Hematopoietic multipotent progenitor cell treated with erythropoietin and hydrocortisone succinate and interleukin-3 and kit ligand, for 15 days (in vitro differentiated cells): ENCODE data around the gene TMEM145.
"Not testable (repeated sequence)": the region's sequence is repeated elsewhere in the genome, so short reads cannot be mapped to it uniquely, and the experiment has no call there.

Experiments
- DNase-seq: peaks from one replicate; pipeline ENCODE4 v3.0.0-alpha.2; 2015; ENCODE audit warnings: low spot score

Gene TMEM145

GRCh38 chr19:42313096-42313839 lies at the start of gene TMEM145:
TMEM145 (plus strand) TSS chr19:42313309; CDS start chr19:42313377, 68 bp downstream.
- DNase-seq: no peak

- DNase-seq: not testable (repeated sequence)
Observed at GRCh38 chr19:42266105-42266504, 47.0 kb upstream of the TMEM145 start.

GRCh38 chr19:42266928-42267603 lies 46.0 kb upstream of the TMEM145 start:
- not testable (repeated sequence) for DNase-seq

- DNase-seq: no peak
Observed at GRCh38 chr19:42267644-42268141, 45.4 kb upstream of the TMEM145 start.

- DNase-seq: peak; percentile 100
Observed at GRCh38 chr19:42268142-42268703, 44.9 kb upstream of the TMEM145 start.

GRCh38 chr19:42268704-42269477 lies 44.2 kb upstream of the TMEM145 start, which contains the start of gene CIC:
CIC (plus strand) TSS chr19:42269252; CDS start chr19:42271784, 2,532 bp downstream.
- peak; percentile 100 for DNase-seq

GRCh38 chr19:42269478-42270345 lies 43.4 kb upstream of the TMEM145 start:
- DNase-seq: peak; percentile 36

GRCh38 chr19:42270346-42271044 lies 42.6 kb upstream of the TMEM145 start:
- DNase-seq: peak; percentile 64

GRCh38 chr19:42271045-42271419 lies 42.1 kb upstream of the TMEM145 start:
- no peak for DNase-seq

- DNase-seq: no peak
Observed at GRCh38 chr19:42271861-42272534, 41.1 kb upstream of the TMEM145 start.

- no peak for DNase-seq
Observed at GRCh38 chr19:42272535-42272897, 40.6 kb upstream of the TMEM145 start.

GRCh38 chr19:42272989-42273406 lies 40.1 kb upstream of the TMEM145 start:
- DNase-seq: no peak

GRCh38 chr19:42273407-42274064 lies 39.6 kb upstream of the TMEM145 start:
- no peak for DNase-seq

GRCh38 chr19:42274065-42274682 lies 38.9 kb upstream of the TMEM145 start:
- no peak for DNase-seq

- no peak for DNase-seq
Observed at GRCh38 chr19:42275103-42275502, 38.0 kb upstream of the TMEM145 start.

GRCh38 chr19:42275517-42275916 lies 37.6 kb upstream of the TMEM145 start:
- no peak for DNase-seq

GRCh38 chr19:42276284-42276683 lies 36.8 kb upstream of the TMEM145 start:
- no peak for DNase-seq

GRCh38 chr19:42276821-42277220 lies 36.3 kb upstream of the TMEM145 start:
- no peak for DNase-seq
